ENCODE data around the gene PICALM. TPM values are rescaled to one million over a fixed set of nuclear protein-coding genes. Genes with fewer than 3 reads are reported as not detected.

PICALM gene
- total and polyA plus RNA-seq, 2 of the 13 experiments (the other 11 are each of a cell fraction or from before 2014, with no cell fraction given): 97.6 to 154 TPM

GRCh38 chr11:85977751-85978160, 91.1 kb downstream of the PICALM start:
- peaks cover 5 to 60% of the 10 kb centered on the region in 2 experiments for H3K36me3 ChIP-seq (replicated peaks in 1 of 2; ENCODE audit: control insufficient read depth in 1 of 2, insufficient read depth in 2 of 2, low read length in 2 of 2)
- no peak for FAIRE-seq

More at GRCh38 chr11:85977751-85978160, 91.1 kb downstream of the PICALM start:
- H3K27ac ChIP-seq (ENCODE audit: extremely low read length, insufficient read depth, low read length): no peak overlapping the region
- 96% methylated on average over 4 of the region's 4 CpGs for WGBS (ENCODE audit: low lambda C conversion rate)
- H3K9me3 ChIP-seq (ENCODE audit: low read length): no peaks in the 10 kb centered on the region
- no peaks in the 10 kb centered on the region for H4K20me1 ChIP-seq (ENCODE audit: insufficient read depth, low read length)
- no peaks in the 10 kb centered on the region for H3K4me1 ChIP-seq (ENCODE audit: insufficient read depth, low read length)
- no TSS peak for BruUV-seq (replicated peaks)
- H3K4me3 ChIP-seq (replicated peaks in 1 of 3; ENCODE audit: insufficient read depth in 1 of 3, low read depth in 2 of 3, low read length in 3 of 3): no peak overlapping the region
- ChIA-PET POLR2A (no interaction called here), CTCF (ENCODE audit: low intra/inter-chr PET ratio, low total read pairs) (no interaction called here)
- TF ChIP-seq RBM22 (optimal IDR thresholded peaks at IDR 0.05; ENCODE audit: low read length) (peak; percentile 73), ZFP36L2 (CRISPR knock-in tag; IDR thresholded peaks at IDR 0.05) (no peak), ZNF432 (CRISPR knock-in tag; IDR thresholded peaks at IDR 0.05; ENCODE audit: borderline replicate concordance) (no peak), CENPX (CRISPR knock-in tag; IDR thresholded peaks at IDR 0.05) (no peak), MIXL1 (CRISPR knock-in tag; IDR thresholded peaks at IDR 0.05) (no peak), DRAP1 (CRISPR knock-in tag; IDR thresholded peaks at IDR 0.05) (no peak), ATF6 (CRISPR knock-in tag; conservative IDR thresholded peaks at IDR 0.05) (no peak)
- ATAC-seq (no peak), DNase-seq (ENCODE audit: low spot score) (no peak)
- intact Hi-C loops (cut with micrococcal nuclease; ENCODE audit: unreplicated experiment): no loop called here
- no peak overlapping the region for H3K4me2 ChIP-seq (ENCODE audit: low read depth, low read length)
- no peak overlapping the region for H3K9ac ChIP-seq (ENCODE audit: insufficient read depth, low read depth, low read length)
- no peaks in the 10 kb centered on the region for H3K27me3 ChIP-seq (ENCODE audit: control insufficient read depth in 1 of 2, insufficient read depth in 2 of 2, low read length in 2 of 2)
- in situ Hi-C loops (cut with HindIII; ENCODE audit: extremely low pct_ligation_motif_present, low pct_unique_long_range_greater_than_20kb): no loop called here
- no peak overlapping the region for H2AFZ ChIP-seq (ENCODE audit: low read length)
- H3K79me2 ChIP-seq (ENCODE audit: insufficient read depth, low read length): no peaks in the 10 kb centered on the region
